Tibial artery (tissue), 4 donors: Measurements from ENCODE around the gene PCP4L1.
A peak's percentile ranks its signal among the peaks of the same experiment; 100 is the strongest.

Source experiments
- DNase-seq, 2 donors: peaks; one replicate each; pipeline ENCODE4 v3.0.0-alpha.2; 2019
- H3K27ac ChIP-seq, 2 donors: fragments of 200-600 bp; sonication (generic) in 1 of 2; 1 replicate in 1 of 2; 2 replicates in 1 of 2; pipeline ENCODE4 v1.5.1; 2018 to 2019; ENCODE audit warnings: mild to moderate bottlenecking in 1 of 2
- H3K27me3 ChIP-seq, 2 donors: fragments of 200-600 bp; sonication (generic) in 1 of 2; one replicate each; pipeline versions ENCODE4 v1.5.1 to v1.6.0; 2016 to 2019
- H3K36me3 ChIP-seq, 3 donors: fragments of 200-600 bp; sonication (generic) in 2 of 3; one replicate each; pipeline ENCODE4 v1.5.1; 2016 to 2019; ENCODE audit warnings: mild to moderate bottlenecking in 2 of 3
- H3K4me1 ChIP-seq, 4 donors: fragments of 200-600 bp; sonication (generic) in 2 of 4; 1 replicate in 3 of 4; 2 replicates in 1 of 4; pipeline ENCODE4 v1.5.1; 2016 to 2019
- H3K4me3 ChIP-seq, 2 donors: fragments of 200-600 bp; sonication (generic) in 1 of 2; 1 replicate in 1 of 2; 2 replicates in 1 of 2; pipeline ENCODE4 v1.5.1; 2018 to 2019; ENCODE audit warnings: mild to moderate bottlenecking in 2 of 2
- H3K9me3 ChIP-seq, 3 donors: fragments of 200-600 bp; sonication (generic) in 1 of 3; one replicate each; pipeline ENCODE4 v1.5.1; 2016 to 2019
- intact Hi-C: fragments of 100-400 bp; cut with DNase I; formaldehyde crosslinking; loops from one replicate; pipeline ENCODE4 v1.15.0; 2023; ENCODE audit warnings: low total_unique reads
- TF ChIP-seq, protein P1 (sequence below), 2 experiments: fragments of 200-600 bp in 1 of 2; fragments of 450-650 bp in 1 of 2; IDR thresholded peaks; one replicate each; pipeline ENCODE4 v1.5.1; 2017 to 2019; ENCODE audit warnings: antibody characterized with exemption in 2 of 2, mild to moderate bottlenecking in 1 of 2, moderate library complexity in 1 of 2

PCP4L1 gene

DNA sequence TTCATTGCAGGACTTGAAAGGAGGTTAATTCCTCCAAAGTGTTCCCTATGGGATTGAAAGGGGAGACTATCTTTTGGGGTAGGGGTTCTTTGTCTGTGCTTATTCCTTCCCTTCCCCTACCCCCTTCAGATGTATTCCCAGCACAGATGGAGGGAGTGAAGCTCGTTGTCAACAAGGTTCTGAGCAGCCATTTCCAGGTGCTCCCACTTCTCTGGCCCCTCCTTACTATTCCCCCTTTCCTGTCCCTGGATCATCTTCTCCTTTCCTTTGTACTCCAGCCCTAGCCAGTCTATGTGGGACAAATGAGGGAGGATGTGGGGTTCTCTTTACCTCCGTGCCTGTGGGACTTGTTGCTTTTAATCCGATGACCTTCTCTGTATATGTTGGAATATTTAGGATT lies 31.8 kb upstream of the PCP4L1 start:
- peak overlapping the region in 1 of 2 donors; percentile 64 for H3K27ac ChIP-seq
- H3K4me3 ChIP-seq = peak overlapping the region; percentile 57 to 68
- TF ChIP-seq, protein P1, sequence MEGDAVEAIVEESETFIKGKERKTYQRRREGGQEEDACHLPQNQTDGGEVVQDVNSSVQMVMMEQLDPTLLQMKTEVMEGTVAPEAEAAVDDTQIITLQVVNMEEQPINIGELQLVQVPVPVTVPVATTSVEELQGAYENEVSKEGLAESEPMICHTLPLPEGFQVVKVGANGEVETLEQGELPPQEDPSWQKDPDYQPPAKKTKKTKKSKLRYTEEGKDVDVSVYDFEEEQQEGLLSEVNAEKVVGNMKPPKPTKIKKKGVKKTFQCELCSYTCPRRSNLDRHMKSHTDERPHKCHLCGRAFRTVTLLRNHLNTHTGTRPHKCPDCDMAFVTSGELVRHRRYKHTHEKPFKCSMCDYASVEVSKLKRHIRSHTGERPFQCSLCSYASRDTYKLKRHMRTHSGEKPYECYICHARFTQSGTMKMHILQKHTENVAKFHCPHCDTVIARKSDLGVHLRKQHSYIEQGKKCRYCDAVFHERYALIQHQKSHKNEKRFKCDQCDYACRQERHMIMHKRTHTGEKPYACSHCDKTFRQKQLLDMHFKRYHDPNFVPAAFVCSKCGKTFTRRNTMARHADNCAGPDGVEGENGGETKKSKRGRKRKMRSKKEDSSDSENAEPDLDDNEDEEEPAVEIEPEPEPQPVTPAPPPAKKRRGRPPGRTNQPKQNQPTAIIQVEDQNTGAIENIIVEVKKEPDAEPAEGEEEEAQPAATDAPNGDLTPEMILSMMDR (IDR thresholded peaks at IDR 0.05) = no peak
- H3K4me1 ChIP-seq = peaks cover 0 to 22% (median 13%) of the 10 kb centered on the region in 4 donors
- intact Hi-C loops = loop anchor here (5.0 kb wide), 2 partner anchors 81 to 156 kb away; partner anchors contain the start of gene MPZ
- peaks cover 9 to 31% (median 22%) of the 10 kb centered on the region in 3 donors for H3K36me3 ChIP-seq
- no peaks in the 10 kb centered on the region for H3K27me3 ChIP-seq
- no peaks in the 10 kb centered on the region for H3K9me3 ChIP-seq
- DNase-seq = no peak

DNA sequence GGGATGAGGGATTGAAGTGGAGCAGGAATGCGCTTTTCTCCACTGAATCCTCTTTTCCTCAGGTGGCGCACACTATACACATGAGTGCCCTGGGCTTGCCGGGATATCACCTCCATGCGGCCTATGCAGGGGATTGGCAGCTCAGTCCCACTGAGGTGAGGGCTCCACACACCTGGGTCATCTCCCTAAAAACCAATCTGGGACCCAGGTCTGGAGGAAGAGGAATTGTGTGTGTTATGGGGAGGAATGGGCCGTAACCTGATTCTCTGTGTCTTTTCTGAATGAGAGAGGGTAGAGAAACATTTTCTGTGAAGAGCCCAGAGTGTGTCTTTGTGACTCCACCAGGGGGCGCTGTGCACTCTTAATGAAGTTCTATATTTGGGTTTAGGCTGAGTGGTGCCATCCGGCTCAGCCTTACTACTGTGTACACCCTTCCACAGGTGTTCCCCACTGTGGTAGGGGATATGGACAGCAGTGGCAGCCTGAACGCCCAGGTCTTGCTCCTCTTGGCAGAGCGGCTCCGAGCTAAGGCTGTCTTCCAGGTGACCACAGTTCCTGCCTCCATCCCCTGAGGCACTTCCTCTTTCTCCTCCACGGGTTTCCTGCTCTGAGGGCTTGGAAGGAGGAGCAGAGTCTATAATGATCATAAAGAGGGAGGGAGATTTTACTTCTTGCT lies 31.2 kb upstream of the PCP4L1 start:
- H3K27ac ChIP-seq = peak overlapping the region in 1 of 2 donors; percentile 64
- no peaks in the 10 kb centered on the region for H3K27me3 ChIP-seq
- peaks cover 9 to 31% (median 22%) of the 10 kb centered on the region in 3 donors for H3K36me3 ChIP-seq
- no peaks in the 10 kb centered on the region for H3K9me3 ChIP-seq
- TF ChIP-seq, protein P1 (IDR thresholded peaks at IDR 0.05) = peak; percentile 80 to 81
- intact Hi-C loops = loop anchor here (5.0 kb wide), 2 partner anchors 80 to 155 kb away; partner anchors contain the start of gene MPZ
- H3K4me3 ChIP-seq = peak overlapping the region in 1 of 2 donors; percentile 16
- H3K4me1 ChIP-seq = peaks cover 0 to 22% (median 13%) of the 10 kb centered on the region in 4 donors
- DNase-seq = peak; percentile 71 to 88

DNA sequence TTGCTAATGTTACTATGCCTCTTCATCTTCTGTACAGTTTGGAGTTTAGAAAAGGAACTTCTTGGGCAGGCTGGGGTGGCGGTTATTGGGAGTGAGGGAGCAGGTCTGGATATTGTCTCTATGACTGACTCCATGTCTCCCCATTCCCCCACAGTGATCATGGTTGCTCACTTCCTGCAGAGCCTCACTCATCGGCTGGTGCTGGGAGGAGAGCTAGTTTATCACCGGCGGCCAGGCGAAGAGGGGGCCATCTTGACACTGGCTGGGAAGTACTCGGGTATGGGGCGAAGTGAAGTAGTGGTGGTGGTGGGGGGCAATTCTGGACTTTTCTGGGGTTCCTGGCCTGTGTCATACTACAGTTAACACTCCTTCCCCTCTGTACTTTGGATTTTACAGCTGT lies 30.5 kb upstream of the PCP4L1 start:
- Histone ChIP-seq H3K27ac (no peak overlapping the region), H3K4me1 (peaks cover 0 to 22% (median 13%) of the 10 kb centered on the region in 4 donors), H3K4me3 (no peak overlapping the region), H3K36me3 (peaks cover 9 to 31% (median 22%) of the 10 kb centered on the region in 3 donors), H3K9me3 (no peaks in the 10 kb centered on the region), H3K27me3 (no peaks in the 10 kb centered on the region)
- intact Hi-C loops = loop anchor here (5.0 kb wide), 2 partner anchors 79 to 154 kb away; partner anchors contain the start of gene MPZ
- TF ChIP-seq, protein P1 (IDR thresholded peaks at IDR 0.05) = no peak
- no peak for DNase-seq

DNA sequence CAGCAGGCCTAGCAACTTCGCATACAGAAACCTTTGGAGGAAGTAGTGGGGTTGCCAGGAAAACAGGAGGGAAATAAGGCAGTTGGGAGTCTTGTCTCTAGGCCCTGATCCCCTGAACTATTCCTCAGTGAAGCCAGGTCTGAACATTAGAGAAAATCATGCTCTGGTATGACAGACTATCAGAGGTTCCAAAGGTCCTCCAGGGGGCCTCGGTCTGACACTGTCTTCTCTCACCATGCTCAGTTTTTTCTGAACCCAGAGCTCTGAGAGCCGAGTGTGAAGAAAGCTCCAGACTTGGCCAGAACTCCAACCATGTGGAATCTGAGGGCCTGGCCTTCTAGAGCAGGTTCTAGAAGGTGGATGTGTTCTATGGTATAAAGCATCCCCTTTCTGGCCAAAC lies 28.6 kb upstream of the PCP4L1 start:
- no peak for DNase-seq
- H3K27me3 ChIP-seq = no peaks in the 10 kb centered on the region
- H3K4me1 ChIP-seq = peaks cover 0 to 22% (median 13%) of the 10 kb centered on the region in 4 donors
- H3K9me3 ChIP-seq = no peaks in the 10 kb centered on the region
- H3K4me3 ChIP-seq = no peak overlapping the region
- intact Hi-C loops = loop anchor here (5.0 kb wide), 2 partner anchors 77 to 152 kb away; partner anchors contain the start of gene MPZ
- TF ChIP-seq, protein P1 (IDR thresholded peaks at IDR 0.05) = no peak
- peaks cover 9 to 31% (median 22%) of the 10 kb centered on the region in 3 donors for H3K36me3 ChIP-seq
- H3K27ac ChIP-seq = no peak overlapping the region

DNA sequence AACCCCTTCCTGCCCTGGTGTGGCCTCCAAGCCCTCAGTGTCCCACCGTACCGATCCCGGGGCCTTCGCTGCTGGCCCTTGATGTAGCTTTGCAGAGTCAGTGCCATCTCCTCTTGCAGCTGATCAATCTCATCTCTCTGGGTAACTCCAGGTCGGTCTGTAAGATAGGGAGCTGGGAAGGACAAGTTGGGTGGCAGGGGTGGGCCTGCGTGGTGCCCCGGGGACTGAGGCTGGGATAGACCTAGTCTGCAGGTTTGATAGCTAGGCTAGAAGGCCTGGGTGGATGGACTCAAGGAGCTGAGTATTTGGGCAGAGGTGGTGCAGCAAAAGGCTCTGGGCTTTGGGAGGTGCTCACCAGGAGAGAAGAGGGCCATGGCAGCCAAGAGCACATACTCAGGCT lies 27.8 kb upstream of the PCP4L1 start:
- Histone ChIP-seq H3K36me3 (peaks cover 9 to 31% (median 22%) of the 10 kb centered on the region in 3 donors), H3K9me3 (no peaks in the 10 kb centered on the region), H3K27me3 (no peaks in the 10 kb centered on the region), H3K27ac (no peak overlapping the region), H3K4me1 (peaks cover 0 to 18% (median 12%) of the 10 kb centered on the region in 4 donors), H3K4me3 (no peak overlapping the region)
- no peak for DNase-seq
- TF ChIP-seq, protein P1 (IDR thresholded peaks at IDR 0.05) = no peak
- intact Hi-C loops = no loop called here
